Ureter (tissue), 1 donor: ENCODE data around the gene ATP2B2. TPM values are rescaled to one million over a fixed set of nuclear protein-coding genes. Genes with fewer than 3 reads are reported as not detected.

ENCODE experiments used
- DNase-seq: peaks from one replicate; pipeline ENCODE4 v3.0.0-alpha.2; 2020; ENCODE audit warnings: low spot score
- total RNA-seq: library from RNA; stranded (reverse); gene quantifications from one replicate; pipeline ENCODE4 v1.2.4, GENCODE V29; 2023
- donor health status: DM: yes; HTN: yes; CAD: no.

The ATP2B2 gene
- total RNA-seq, 1 donor from 2014 or later = not detected

- no peak for DNase-seq
Measured at GRCh38 chr3:10450494-10451440, 54.6 kb downstream of the ATP2B2 start.

GRCh38 chr3:10449436-10449835 lies 56.0 kb downstream of the ATP2B2 start:
- DNase-seq = no peak

- no peak for DNase-seq
Measured at GRCh38 chr3:10448544-10448943, 56.8 kb downstream of the ATP2B2 start.

GRCh38 chr3:10447527-10448260 lies 57.7 kb downstream of the ATP2B2 start:
- no peak for DNase-seq

- DNase-seq = no peak
Measured at GRCh38 chr3:10447110-10447509, 58.3 kb downstream of the ATP2B2 start.

- no peak for DNase-seq
Measured at GRCh38 chr3:10445561-10446175, 59.7 kb downstream of the ATP2B2 start.

GRCh38 chr3:10444511-10444910 lies 60.9 kb downstream of the ATP2B2 start:
- DNase-seq = no peak

GRCh38 chr3:10444110-10444429 lies 61.3 kb downstream of the ATP2B2 start:
- no peak for DNase-seq

- DNase-seq = no peak
Measured at GRCh38 chr3:10443272-10444109, 61.9 kb downstream of the ATP2B2 start.

GRCh38 chr3:10442151-10442795 lies 63.1 kb downstream of the ATP2B2 start:
- no peak for DNase-seq

GRCh38 chr3:10440684-10441083 lies 64.7 kb downstream of the ATP2B2 start:
- no peak for DNase-seq

GRCh38 chr3:10438902-10439610 lies 66.3 kb downstream of the ATP2B2 start:
- no peak for DNase-seq

GRCh38 chr3:10437995-10438901 lies 67.1 kb downstream of the ATP2B2 start:
- DNase-seq = no peak

- DNase-seq = no peak
Measured at GRCh38 chr3:10437272-10437994, 68.0 kb downstream of the ATP2B2 start.

- DNase-seq = no peak
Measured at GRCh38 chr3:10435850-10436249, 69.5 kb downstream of the ATP2B2 start.

GRCh38 chr3:10434938-10435336 lies 70.4 kb downstream of the ATP2B2 start:
- DNase-seq = no peak

- DNase-seq = no peak
Measured at GRCh38 chr3:10434144-10434937, 71.0 kb downstream of the ATP2B2 start.

- DNase-seq = no peak
Measured at GRCh38 chr3:10432931-10433330, 72.5 kb downstream of the ATP2B2 start.
